ENCODE data around the gene MTHFD1. TPM values are rescaled to one million over a fixed set of nuclear protein-coding genes. Genes with fewer than 3 reads are reported as not detected.

Gene MTHFD1
- total and polyA plus RNA-seq, 12 donors = 34.5 to 85.2 (median 66.0) TPM

- Histone ChIP-seq H3K27ac (peak overlapping the region in 9 of 10 donors; percentile 27 to 63 (median 39)), H3K4me1 (peaks cover 3 to 29% (median 16%) of the 10 kb centered on the region in 9 donors), H3K9me3 (no peaks in the 10 kb centered on the region), H3K4me3 (no peak overlapping the region), H3K27me3 (no peaks in the 10 kb centered on the region), H3K36me3 (peaks cover 0 to 92% (median 9%) of the 10 kb centered on the region in 9 donors)
- 31 to 45% methylated on average over 17 of the region's 17 CpGs for WGBS, 2 donors
- intact Hi-C loops (cut with DNase I) = no loop called here
- peak in 7 of 8 donors; percentile 64 to 93 (median 80) for ATAC-seq
- DNase-seq = peak in 1 of 2 donors; percentile 21
- TF ChIP-seq CTCF (IDR thresholded peaks at IDR 0.05) = no peak
These were observed 54.3 kb downstream of the MTHFD1 start for GRCh38 chr14:64442300-64442988.

- ATAC-seq (no peak), DNase-seq (no peak)
- no peak for TF ChIP-seq CTCF (IDR thresholded peaks at IDR 0.05)
- 93 to 94% methylated on average over 11 of the region's 11 CpGs for WGBS, 2 donors
- Histone ChIP-seq H3K36me3 (peaks cover 0 to 92% (median 12%) of the 10 kb centered on the region in 9 donors), H3K27me3 (no peaks in the 10 kb centered on the region), H3K9me3 (no peaks in the 10 kb centered on the region), H3K4me3 (no peak overlapping the region), H3K27ac (no peak overlapping the region), H3K4me1 (peaks cover 3 to 25% (median 16%) of the 10 kb centered on the region in 9 donors)
- intact Hi-C loops (cut with DNase I) = no loop called here
These were observed 56.0 kb downstream of the MTHFD1 start for GRCh38 chr14:64444140-64444539.

- peaks cover 0 to 93% (median 21%) of the 10 kb centered on the region in 9 donors for H3K36me3 ChIP-seq
- intact Hi-C loops (cut with DNase I) = no loop called here
- no peak for ATAC-seq
These were observed 57.1 kb downstream of the MTHFD1 start for GRCh38 chr14:64444984-64445845.

More at GRCh38 chr14:64444984-64445845, 57.1 kb downstream of the MTHFD1 start:
- Histone ChIP-seq H3K27ac (peak overlapping the region in 6 of 10 donors; percentile 3 to 82 (median 16)), H3K4me1 (peaks cover 3 to 25% (median 16%) of the 10 kb centered on the region in 9 donors), H3K9me3 (no peaks in the 10 kb centered on the region), H3K4me3 (no peak overlapping the region), H3K27me3 (no peaks in the 10 kb centered on the region)
- TF ChIP-seq CTCF (IDR thresholded peaks at IDR 0.05) = no peak
- no peak for DNase-seq
- WGBS, 2 donors = 67 to 69% methylated on average over 7 of the region's 7 CpGs
